Measurements from ENCODE around the gene HDAC7. TPM values are rescaled to one million over a fixed set of nuclear protein-coding genes. Genes with fewer than 3 reads are reported as not detected.

The HDAC7 gene
- polyA plus RNA-seq, 1 donor = 32.9 TPM

DNA sequence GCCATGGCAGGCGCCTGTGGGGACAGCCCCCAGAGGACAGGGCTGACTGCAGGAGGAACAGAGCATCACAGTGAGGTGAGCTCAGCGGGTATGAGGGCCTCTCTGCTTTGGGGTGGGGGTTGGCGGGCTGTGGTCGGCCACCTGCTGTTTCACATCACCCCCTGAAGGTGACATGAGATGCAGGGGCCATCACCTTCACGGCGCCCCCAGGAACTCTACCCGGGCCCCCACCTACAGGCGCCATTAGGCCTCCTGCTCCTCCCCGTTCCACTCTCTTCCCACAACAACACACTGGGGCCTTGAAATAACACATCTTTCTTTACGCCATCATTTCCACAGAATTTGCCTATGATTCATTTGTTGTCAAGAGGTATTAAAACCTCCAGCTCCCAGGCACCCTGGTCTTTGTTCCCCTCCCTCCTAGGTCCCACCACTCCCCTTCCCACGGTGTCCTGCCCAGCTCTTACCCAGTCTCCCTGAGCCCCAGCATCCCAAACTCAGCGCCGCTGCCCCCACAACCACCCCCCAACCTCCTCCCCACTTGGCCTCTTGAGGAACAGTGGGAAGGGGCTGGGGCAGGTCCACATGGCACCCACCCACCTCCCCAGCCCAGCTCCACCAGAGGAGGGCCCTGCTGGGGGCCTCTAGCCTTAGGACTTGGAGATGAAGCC, 12.7 kb upstream of the HDAC7 start:
- 92% methylated on average over 2 of the region's 13 CpGs for WGBS (ENCODE audit: insufficient coverage, low lambda C conversion rate)
- no peak overlapping the region for H3K27ac ChIP-seq (ENCODE audit: low read length)
- no peak overlapping the region for H3K4me3 ChIP-seq (ENCODE audit: low read length)
- DNase-seq = no peak
- H3K36me3 ChIP-seq (ENCODE audit: control insufficient read depth, insufficient read depth, low read length) = no peaks in the 10 kb centered on the region
- peaks cover 12% of the 10 kb centered on the region for H3K4me1 ChIP-seq (ENCODE audit: control insufficient read depth, insufficient read depth, low read length)
- H3K9me3 ChIP-seq (ENCODE audit: control insufficient read depth, low read depth, low read length) = no peaks in the 10 kb centered on the region
- no peaks in the 10 kb centered on the region for H3K27me3 ChIP-seq (ENCODE audit: control insufficient read depth, insufficient read depth, low read length)

- 48% methylated on average over 2 of the region's 4 CpGs for WGBS (ENCODE audit: insufficient coverage, low lambda C conversion rate)
- H3K9me3 ChIP-seq (ENCODE audit: control insufficient read depth, low read depth, low read length) = no peaks in the 10 kb centered on the region
- DNase-seq = no peak
- no peak overlapping the region for H3K4me3 ChIP-seq (ENCODE audit: low read length)
- H3K36me3 ChIP-seq (ENCODE audit: control insufficient read depth, insufficient read depth, low read length) = no peaks in the 10 kb centered on the region
- H3K4me1 ChIP-seq (ENCODE audit: control insufficient read depth, insufficient read depth, low read length) = peaks cover 12% of the 10 kb centered on the region
- H3K27ac ChIP-seq (ENCODE audit: low read length) = peak overlapping the region; percentile 20
- H3K27me3 ChIP-seq (ENCODE audit: control insufficient read depth, insufficient read depth, low read length) = no peaks in the 10 kb centered on the region
Observed at GRCh38 chr12:47829584-47829983, 9.9 kb upstream of the HDAC7 start.

GRCh38 chr12:47828976-47829482, 9.3 kb upstream of the HDAC7 start:
- Histone ChIP-seq H3K36me3 (ENCODE audit: control insufficient read depth, insufficient read depth, low read length) (no peaks in the 10 kb centered on the region), H3K27me3 (ENCODE audit: control insufficient read depth, insufficient read depth, low read length) (no peaks in the 10 kb centered on the region), H3K4me3 (ENCODE audit: low read length) (no peak overlapping the region), H3K9me3 (ENCODE audit: control insufficient read depth, low read depth, low read length) (no peaks in the 10 kb centered on the region), H3K4me1 (ENCODE audit: control insufficient read depth, insufficient read depth, low read length) (peaks cover 12% of the 10 kb centered on the region), H3K27ac (ENCODE audit: low read length) (peak overlapping the region; percentile 20)
- DNase-seq = peak; percentile 80 to 85
- WGBS (ENCODE audit: insufficient coverage, low lambda C conversion rate) = no CpG with 5 or more reads among the region's 7 CpGs

DNA sequence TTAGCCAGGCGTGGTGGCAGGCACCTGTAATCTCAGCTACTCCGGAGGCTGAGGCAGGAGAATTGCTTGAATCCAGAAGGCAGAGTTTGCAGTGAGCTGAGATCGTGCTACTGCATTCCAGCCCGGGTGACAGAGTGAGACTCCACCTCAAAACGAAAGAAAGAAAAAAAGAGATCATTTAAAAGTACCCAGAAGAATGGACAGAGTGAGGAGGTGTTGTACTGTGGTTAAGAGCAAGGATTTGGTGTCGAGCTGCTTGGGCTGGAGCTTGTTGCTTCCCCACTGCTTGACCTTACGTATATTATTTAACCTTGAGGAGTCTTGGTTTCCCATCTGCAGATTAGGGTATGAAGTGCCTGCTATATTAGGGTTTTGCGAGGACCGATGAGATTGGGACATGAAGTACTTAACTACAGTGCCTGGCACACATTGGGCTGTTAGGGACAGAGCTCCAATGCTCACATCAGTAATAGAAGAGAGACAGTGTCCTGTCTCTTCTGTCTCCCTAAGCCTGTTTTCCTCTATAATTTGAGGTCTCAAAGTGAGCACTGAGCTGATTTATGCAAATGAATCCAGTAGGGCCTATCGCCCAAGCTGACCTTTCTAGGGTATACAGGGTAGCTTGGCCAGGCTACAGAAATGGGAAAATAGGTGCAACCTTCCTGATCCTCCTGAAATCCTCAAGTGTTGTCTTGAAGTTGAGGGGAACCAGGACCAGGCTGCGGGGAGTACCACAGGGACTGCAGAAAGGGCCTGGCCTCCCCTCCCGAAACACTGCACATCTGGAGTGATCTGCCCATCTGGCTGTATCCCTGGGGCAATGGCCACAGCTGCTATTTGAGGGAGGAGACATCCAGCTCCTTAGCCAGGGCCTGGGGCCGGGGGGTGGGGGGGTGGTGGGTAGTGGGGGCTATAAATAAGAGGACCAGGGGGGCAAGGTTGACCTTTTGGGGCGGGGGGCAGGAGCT, 8.6 kb upstream of the HDAC7 start:
- whole genome bisulfite sequencing (ENCODE audit: insufficient coverage, low lambda C conversion rate) = 92% methylated on average over 5 of the region's 14 CpGs
- H3K4me3 ChIP-seq (ENCODE audit: low read length) = no peak overlapping the region
- H3K27ac ChIP-seq (ENCODE audit: low read length) = no peak overlapping the region
- no peak for DNase-seq
- H3K27me3 ChIP-seq (ENCODE audit: control insufficient read depth, insufficient read depth, low read length) = no peaks in the 10 kb centered on the region
- no peaks in the 10 kb centered on the region for H3K36me3 ChIP-seq (ENCODE audit: control insufficient read depth, insufficient read depth, low read length)
- H3K4me1 ChIP-seq (ENCODE audit: control insufficient read depth, insufficient read depth, low read length) = peaks cover 12% of the 10 kb centered on the region
- no peaks in the 10 kb centered on the region for H3K9me3 ChIP-seq (ENCODE audit: control insufficient read depth, low read depth, low read length)

GRCh38 chr12:47825173-47825639, 5.5 kb upstream of the HDAC7 start:
- WGBS (ENCODE audit: insufficient coverage, low lambda C conversion rate) = 71% methylated on average over 1 of the region's 6 CpGs
- H3K27ac ChIP-seq (ENCODE audit: low read length) = no peak overlapping the region

DNA sequence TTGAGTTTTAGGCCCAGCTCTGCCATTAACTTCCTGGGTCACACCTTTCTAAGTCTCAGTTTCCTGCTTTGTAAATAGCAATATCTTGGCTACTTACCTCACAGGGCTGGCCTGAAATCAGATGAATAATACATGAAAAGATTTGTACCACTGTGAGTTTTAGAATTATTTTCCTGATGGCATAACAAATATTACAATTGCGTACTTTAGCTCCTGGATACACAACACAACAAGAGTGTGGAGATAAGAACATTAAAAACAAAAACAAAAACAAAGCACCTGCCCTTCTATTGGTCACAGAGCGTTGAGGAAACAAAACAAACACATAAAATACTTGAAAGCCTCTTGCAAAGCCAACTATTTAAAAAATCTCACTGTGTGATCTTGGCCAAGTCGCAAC, 4.9 kb upstream of the HDAC7 start:
- H3K9me3 ChIP-seq (ENCODE audit: control insufficient read depth, low read depth, low read length) = no peaks in the 10 kb centered on the region
- no peak overlapping the region for H3K4me3 ChIP-seq (ENCODE audit: low read length)
- H3K27me3 ChIP-seq (ENCODE audit: control insufficient read depth, insufficient read depth, low read length) = no peaks in the 10 kb centered on the region
- H3K27ac ChIP-seq (ENCODE audit: low read length) = no peak overlapping the region
- peaks cover 30% of the 10 kb centered on the region for H3K4me1 ChIP-seq (ENCODE audit: control insufficient read depth, insufficient read depth, low read length)
- H3K36me3 ChIP-seq (ENCODE audit: control insufficient read depth, insufficient read depth, low read length) = no peaks in the 10 kb centered on the region
- no CpG with 5 or more reads among the region's 3 CpGs for WGBS (ENCODE audit: insufficient coverage, low lambda C conversion rate)
- no peak for DNase-seq

More at GRCh38 chr12:47825173-47825639, 5.5 kb upstream of the HDAC7 start:
- Histone ChIP-seq H3K36me3 (ENCODE audit: control insufficient read depth, insufficient read depth, low read length) (no peaks in the 10 kb centered on the region), H3K9me3 (ENCODE audit: control insufficient read depth, low read depth, low read length) (no peaks in the 10 kb centered on the region), H3K27me3 (ENCODE audit: control insufficient read depth, insufficient read depth, low read length) (no peaks in the 10 kb centered on the region), H3K4me3 (ENCODE audit: low read length) (no peak overlapping the region), H3K4me1 (ENCODE audit: control insufficient read depth, insufficient read depth, low read length) (peaks cover 30% of the 10 kb centered on the region)
- no peak for DNase-seq

GRCh38 chr12:47824198-47824597, 4.5 kb upstream of the HDAC7 start:
- no peak overlapping the region for H3K4me3 ChIP-seq (ENCODE audit: low read length)
- H3K27ac ChIP-seq (ENCODE audit: low read length) = no peak overlapping the region
- no peak for DNase-seq
- no peaks in the 10 kb centered on the region for H3K27me3 ChIP-seq (ENCODE audit: control insufficient read depth, insufficient read depth, low read length)
- no peaks in the 10 kb centered on the region for H3K9me3 ChIP-seq (ENCODE audit: control insufficient read depth, low read depth, low read length)
- no peaks in the 10 kb centered on the region for H3K36me3 ChIP-seq (ENCODE audit: control insufficient read depth, insufficient read depth, low read length)
- no CpG with 5 or more reads among the region's 2 CpGs for WGBS (ENCODE audit: insufficient coverage, low lambda C conversion rate)
- H3K4me1 ChIP-seq (ENCODE audit: control insufficient read depth, insufficient read depth, low read length) = peaks cover 26% of the 10 kb centered on the region

- Histone ChIP-seq H3K36me3 (ENCODE audit: control insufficient read depth, insufficient read depth, low read length) (no peaks in the 10 kb centered on the region), H3K27ac (ENCODE audit: low read length) (no peak overlapping the region), H3K4me3 (ENCODE audit: low read length) (no peak overlapping the region), H3K27me3 (ENCODE audit: control insufficient read depth, insufficient read depth, low read length) (no peaks in the 10 kb centered on the region), H3K9me3 (ENCODE audit: control insufficient read depth, low read depth, low read length) (no peaks in the 10 kb centered on the region), H3K4me1 (ENCODE audit: control insufficient read depth, insufficient read depth, low read length) (peaks cover 22% of the 10 kb centered on the region)
- no peak for DNase-seq
- WGBS (ENCODE audit: insufficient coverage, low lambda C conversion rate) = 100% methylated on average over 1 of the region's 5 CpGs
Observed at GRCh38 chr12:47823422-47824086, 3.9 kb upstream of the HDAC7 start.

- Histone ChIP-seq H3K36me3 (ENCODE audit: control insufficient read depth, insufficient read depth, low read length) (no peaks in the 10 kb centered on the region), H3K4me1 (ENCODE audit: control insufficient read depth, insufficient read depth, low read length) (peaks cover 24% of the 10 kb centered on the region), H3K27me3 (ENCODE audit: control insufficient read depth, insufficient read depth, low read length) (no peaks in the 10 kb centered on the region), H3K27ac (ENCODE audit: low read length) (no peak overlapping the region), H3K9me3 (ENCODE audit: control insufficient read depth, low read depth, low read length) (no peaks in the 10 kb centered on the region), H3K4me3 (ENCODE audit: low read length) (no peak overlapping the region)
- 83% methylated on average over 1 of the region's 3 CpGs for WGBS (ENCODE audit: insufficient coverage, low lambda C conversion rate)
- no peak for DNase-seq
Observed at GRCh38 chr12:47822863-47823262, 3.2 kb upstream of the HDAC7 start.

DNA sequence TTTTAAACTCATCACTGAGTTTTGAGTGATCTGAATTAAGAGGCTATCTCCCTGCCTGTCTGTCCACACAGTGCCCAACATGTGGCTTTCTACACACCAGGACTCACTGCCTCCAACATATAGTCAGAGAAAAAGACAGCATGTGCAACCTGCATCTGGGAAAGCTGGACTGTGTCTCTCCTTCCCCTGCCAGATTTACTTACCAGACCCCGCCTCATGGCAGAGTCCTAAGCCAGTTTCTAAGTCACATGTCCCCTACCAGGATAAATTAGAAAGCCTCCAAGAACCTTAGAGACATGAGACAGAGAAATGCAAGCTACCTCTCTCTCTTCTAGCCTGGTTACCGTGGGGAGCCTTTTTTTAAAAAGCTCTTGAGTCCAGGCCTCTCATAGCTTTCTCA, 2.7 kb upstream of the HDAC7 start:
- Histone ChIP-seq H3K4me3 (ENCODE audit: low read length) (no peak overlapping the region), H3K27me3 (ENCODE audit: control insufficient read depth, insufficient read depth, low read length) (no peaks in the 10 kb centered on the region), H3K4me1 (ENCODE audit: control insufficient read depth, insufficient read depth, low read length) (peaks cover 28% of the 10 kb centered on the region), H3K27ac (ENCODE audit: low read length) (no peak overlapping the region), H3K9me3 (ENCODE audit: control insufficient read depth, low read depth, low read length) (no peaks in the 10 kb centered on the region), H3K36me3 (ENCODE audit: control insufficient read depth, insufficient read depth, low read length) (no peaks in the 10 kb centered on the region)
- no peak for DNase-seq
- WGBS (ENCODE audit: insufficient coverage, low lambda C conversion rate) = no CpG with 5 or more reads among the region's 2 CpGs
